B cell (primary cell): ENCODE data around the gene IQCK. TPM values are rescaled to one million over a fixed set of nuclear protein-coding genes. Genes with fewer than 3 reads are reported as not detected.

Experiments
- ATAC-seq: fragments of 200-7000 bp; cut with Tn5 transposase; one replicate; pipeline ENCODE4 v1.10.0; 2021; ENCODE audit warnings: low read depth, mild to moderate bottlenecking, moderate number of reproducible peaks, moderate library complexity
- CTCF ChIA-PET: fragments of 350-600 bp; sonication (Branson Sonifier 250); formaldehyde crosslinking; loops from one replicate; lab custom pipeline; 2021; ENCODE audit warnings: antibody characterized with exemption, inconsistent platforms; lab: Charles Lee
- POLR2A ChIA-PET: fragments of 350-600 bp; sonication (Branson Sonifier 250); formaldehyde crosslinking; loops from one replicate; lab custom pipeline; 2021; ENCODE audit warnings: antibody characterized with exemption; lab: Charles Lee
- DNase-seq: peaks from one replicate; pipeline ENCODE4 v3.0.0; 2013
- H2AFZ ChIP-seq: 2 replicates; pipeline ENCODE4 v1.6.1; 2012; ENCODE audit warnings: mild to moderate bottlenecking, low read depth, low read length; ENCODE audit not compliant: insufficient read depth, poor library complexity, severe bottlenecking
- H3K27ac ChIP-seq, 2 donors: 1 replicate in 1 of 2; 2 replicates in 1 of 2; pipeline ENCODE4 v1.5.1; 2012 to 2013; ENCODE audit warnings: low read length in 2 of 2, mild to moderate bottlenecking in 2 of 2, moderate library complexity in 1 of 2
- H3K27me3 ChIP-seq, 4 experiments: fragments of 200-600 bp in 1 of 4; sonication (generic) in 1 of 4; replicated peaks in 1 of 4; 1 replicate in 2 of 4; 2 replicates in 2 of 4; pipeline versions ENCODE4 v1.6.1 to v1.7.0; 2013 to 2016; ENCODE audit warnings: low read length in 3 of 4, mild to moderate bottlenecking in 2 of 4, mixed read lengths in 1 of 4, moderate library complexity in 1 of 4; ENCODE audit not compliant: insufficient read depth in 4 of 4, control insufficient read depth in 3 of 4; ENCODE audit errors: control extremely low read depth in 1 of 4
- H3K36me3 ChIP-seq, 2 experiments: replicated peaks in 1 of 2; 1 replicate in 1 of 2; 2 replicates in 1 of 2; pipeline versions ENCODE4 v1.6.1 to v1.7.1; 2013; ENCODE audit warnings: low read length in 1 of 2; ENCODE audit not compliant: insufficient read depth in 2 of 2, control insufficient read depth in 1 of 2; ENCODE audit errors: control extremely low read depth in 1 of 2, extremely low read depth in 1 of 2
- H3K4me1 ChIP-seq, 2 donors: fragments of 200-600 bp in 1 of 2; sonication (generic) in 1 of 2; 1 replicate in 1 of 2; 2 replicates in 1 of 2; pipeline versions ENCODE4 v1.5.1 to v1.6.1; 2013 to 2017; ENCODE audit warnings: low read length in 2 of 2; ENCODE audit not compliant: control insufficient read depth in 2 of 2, insufficient read depth in 2 of 2
- H3K4me2 ChIP-seq: replicated peaks from 2 replicates; pipeline ENCODE3; 2012; ENCODE audit warnings: mild to moderate bottlenecking, low read depth, low read length; ENCODE audit not compliant: poor library complexity, severe bottlenecking
- H3K4me3 ChIP-seq, 5 experiments: fragments of 200-600 bp in 1 of 5; sonication (generic) in 1 of 5; 1 replicate in 3 of 5; 2 replicates in 2 of 5; pipeline versions ENCODE4 v1.5.1 to v1.7.0; 2011 to 2016; ENCODE audit warnings: low read length in 4 of 5, mild to moderate bottlenecking in 4 of 5, low read depth in 2 of 5, control low read depth in 1 of 5, moderate library complexity in 1 of 5; ENCODE audit not compliant: insufficient read depth in 1 of 5; ENCODE audit errors: control extremely low read depth in 1 of 5, extremely low read depth in 1 of 5
- H3K79me2 ChIP-seq: fragments of 200-600 bp; sonication (generic); one replicate; pipeline ENCODE4 v1.6.0; 2016; ENCODE audit warnings: low read length; ENCODE audit not compliant: control insufficient read depth, insufficient read depth
- H3K9ac ChIP-seq: fragments of 200-600 bp; sonication (generic); 2 replicates; pipeline ENCODE4 v1.6.1; 2017; ENCODE audit warnings: mild to moderate bottlenecking, low read length, moderate library complexity
- H3K9me3 ChIP-seq, 3 donors: one replicate each; pipeline versions ENCODE4 v1.6.1 to v1.7.1; 2013; ENCODE audit warnings: low read length in 2 of 3; ENCODE audit not compliant: control insufficient read depth in 2 of 3, insufficient read depth in 1 of 3; ENCODE audit errors: control extremely low read depth in 1 of 3
- H4K20me1 ChIP-seq: 2 replicates; pipeline ENCODE4 v1.6.0; 2012; ENCODE audit warnings: mild to moderate bottlenecking, low read length; ENCODE audit not compliant: insufficient read depth, control insufficient read depth, poor library complexity, severe bottlenecking
- H3K27ac Mint-ChIP-seq: one replicate; pipeline ENCODE4 v1.8.0; 2021; ENCODE audit warnings: mixed read lengths
- H3K27me3 Mint-ChIP-seq: one replicate; pipeline ENCODE4 v1.8.0; 2021; ENCODE audit warnings: mixed read lengths
- H3K4me1 Mint-ChIP-seq: one replicate; pipeline ENCODE4 v1.8.0; 2021; ENCODE audit warnings: mixed read lengths
- H3K4me3 Mint-ChIP-seq: one replicate; pipeline ENCODE4 v1.8.0; 2021; ENCODE audit warnings: mixed read lengths
- H3K9me3 Mint-ChIP-seq: one replicate; pipeline ENCODE4 v1.8.0; 2022; ENCODE audit warnings: mixed read lengths; ENCODE audit not compliant: insufficient read depth
- CTCF ChIP-seq: fragments of 200-600 bp; IDR thresholded peaks from one replicate; pipeline ENCODE4 v1.8.0; 2022; ENCODE audit warnings: antibody characterized with exemption, mild to moderate bottlenecking
- EZH2 ChIP-seq: IDR thresholded peaks from 2 replicates; pipeline ENCODE4 v1.6.1; 2012; ENCODE audit warnings: borderline replicate concordance, low read depth, mild to moderate bottlenecking, moderate library complexity, low read length; ENCODE audit not compliant: insufficient read depth, poor library complexity, severe bottlenecking
- WGBS: methylation state at CpG from one replicate; pipeline ENCODE4 v1.1.5; 2013; ENCODE audit warnings: missing lambda C conversion rate; ENCODE audit not compliant: insufficient coverage; 5-methylcytosine and 5-hydroxymethylcytosine counted together
- intact Hi-C: fragments of 100-400 bp; cut with micrococcal nuclease; formaldehyde crosslinking; loops from one replicate; pipeline ENCODE4 v1.10.0; 2022
- polyA plus RNA-seq: library from polyadenylated mRNA; depleted of rRNA; stranded (reverse); fragments of >200 nt; gene quantifications from 2 replicates; pipeline ENCODE4 v1.2.3, GENCODE V29; 2012
- total RNA-seq, 2 donors: library from RNA; stranded (reverse); fragments of 120-200 nt in 1 of 2; gene quantifications; 1 replicate in 1 of 2; 2 replicates in 1 of 2; pipeline versions ENCODE4 v1.2.3 to v1.2.4, GENCODE V29; 2013 to 2022

Gene IQCK
- total and polyA plus RNA-seq, 2 donors (not counting 1 experiment from before 2014, with no cell fraction given) = 1.00 to 3.0 TPM

GRCh38 chr16:19868421-19868820, 150.3 kb downstream of the IQCK start:
- ChIA-PET CTCF (interaction anchor here (0.6 kb wide), 1 partner anchor 706 kb away, joined by 3 read pairs; no protein-coding TSS in a partner anchor), POLR2A (no interaction called here)
- 97% methylated on average over 9 of the region's 9 CpGs for WGBS
- no peaks in the 10 kb centered on the region for H3K4me1 ChIP-seq
- no peak overlapping the region for H3K27ac ChIP-seq
- H3K4me3 ChIP-seq = no peak overlapping the region
- no peak overlapping the region for H2AFZ ChIP-seq
- no peaks in the 10 kb centered on the region for H3K79me2 ChIP-seq
- no peak overlapping the region for H3K4me3 Mint-ChIP-seq
- no peak for ATAC-seq
- H4K20me1 ChIP-seq = no peaks in the 10 kb centered on the region
- intact Hi-C loops = no loop called here
- DNase-seq = no peak
- H3K9ac ChIP-seq = no peak overlapping the region
- no peaks in the 10 kb centered on the region for H3K9me3 ChIP-seq
- no peaks in the 10 kb centered on the region for H3K36me3 ChIP-seq
- no peaks in the 10 kb centered on the region for H3K27me3 ChIP-seq
- H3K27ac Mint-ChIP-seq = no peak overlapping the region
- peaks cover 3% of the 10 kb centered on the region for H3K27me3 Mint-ChIP-seq
- H3K4me2 ChIP-seq = no peak overlapping the region
- no peak for TF ChIP-seq EZH2
- H3K9me3 Mint-ChIP-seq = no peaks in the 10 kb centered on the region
- H3K4me1 Mint-ChIP-seq = no peaks in the 10 kb centered on the region

GRCh38 chr16:19871721-19872120, 153.7 kb downstream of the IQCK start:
- Histone ChIP-seq H3K4me3 (no peak overlapping the region), H3K4me1 (no peaks in the 10 kb centered on the region), H3K27me3 (no peaks in the 10 kb centered on the region), H2AFZ (no peak overlapping the region), H3K4me2 (no peak overlapping the region), H3K27ac (no peak overlapping the region), H3K9ac (no peak overlapping the region), H4K20me1 (no peaks in the 10 kb centered on the region), H3K79me2 (no peaks in the 10 kb centered on the region), H3K36me3 (no peaks in the 10 kb centered on the region), H3K9me3 (no peaks in the 10 kb centered on the region)
- ATAC-seq (no peak), DNase-seq (no peak)
- H3K4me1 Mint-ChIP-seq = no peaks in the 10 kb centered on the region
- CTCF ChIA-PET = no interaction called here
- no peak for TF ChIP-seq CTCF
- TF ChIP-seq EZH2 = no peak
- WGBS = 95% methylated on average over 20 of the region's 20 CpGs
- H3K9me3 Mint-ChIP-seq = no peaks in the 10 kb centered on the region
- intact Hi-C loops = no loop called here
- H3K27me3 Mint-ChIP-seq = peaks cover 12% of the 10 kb centered on the region
- H3K27ac Mint-ChIP-seq = no peak overlapping the region
- no peak overlapping the region for H3K4me3 Mint-ChIP-seq
- POLR2A ChIA-PET = no interaction called here
